Mucosa of descending colon (tissue), 3 donors: ENCODE results near the gene GEMIN2. TPM values are rescaled to one million over a fixed set of nuclear protein-coding genes. Genes with fewer than 3 reads are reported as not detected.
"Not testable (repeated sequence)": the region's sequence is repeated elsewhere in the genome, so short reads cannot be mapped to it uniquely, and the experiment has no call there.

Source experiments
- ATAC-seq: fragments of 200-7000 bp; cut with Tn5 transposase; one replicate; pipeline ENCODE4 v1.9.1; 2020; ENCODE audit warnings: mild to moderate bottlenecking, moderate library complexity
- DNase-seq, 3 donors: peaks; one replicate each; pipeline ENCODE4 v3.0.0-alpha.2; 2020
- H3K36me3 ChIP-seq: fragments of 200-600 bp; one replicate; pipeline ENCODE4 v1.8.0; 2021; ENCODE audit warnings: low read depth, mild to moderate bottlenecking
- H3K4me1 ChIP-seq: fragments of 200-600 bp; one replicate; pipeline ENCODE4 v1.8.0; 2021; ENCODE audit warnings: low read depth, mild to moderate bottlenecking
- H3K4me3 ChIP-seq: fragments of 200-600 bp; one replicate; pipeline ENCODE4 v1.8.0; 2021; ENCODE audit warnings: mild to moderate bottlenecking
- H3K9me3 ChIP-seq: fragments of 200-600 bp; one replicate; pipeline ENCODE4 v1.8.0; 2021; ENCODE audit warnings: mild to moderate bottlenecking
- CTCF ChIP-seq: fragments of 200-600 bp; IDR thresholded peaks from one replicate; pipeline ENCODE4 v1.8.0; 2022; ENCODE audit warnings: antibody characterized with exemption, mild to moderate bottlenecking
- intact Hi-C, 2 donors: fragments of 100-400 bp; cut with DNase I in 1 of 2; cut with micrococcal nuclease in 1 of 2; formaldehyde crosslinking; loops; one replicate each; pipeline versions ENCODE4 v1.11.0 to v1.11.1; 2022; cut with DNase I, micrococcal nuclease
- long read RNA-seq, 2 donors: library from polyadenylated mRNA; unstranded; transcript quantifications; one replicate each; pipeline ENCODE4 v2.0.0, GENCODE V29; 2019 to 2021
- total RNA-seq, 3 donors: library from RNA; stranded (reverse); fragmentation: NEBNext Ultra II Directional in 2 of 3; extraction: Animal tissue kit (Norgen Biotek cat#: 25700) in 2 of 3; gene quantifications; one replicate each; pipeline versions ENCODE4 v1.2.1 to v1.2.4, GENCODE V29; 2021 to 2023
- donor health status: DM: no; HTN: no; CAD: no; lungs with moderate emphysema.
- donor health status: DM: no; HTN: no; CAD: no.
- donor health status: DM: no; HTN: yes; CAD: no.

GEMIN2 gene
- total RNA-seq, result 1 to 10 TPM; 7.9 to 8.2 (median 8.1) TPM
- long read RNA-seq, donor 1, transcript GEMIN2-202 (10 exons, 1,420 nt), result major isoform, 8 of 12 reads
- long read RNA-seq, donor 1, partial matches to known transcripts, result 0 of 12 reads
- long read RNA-seq, donor 1, other reads (novel, unspliced or antisense), result 1 of 12 reads
- long read RNA-seq, donor 2, transcript GEMIN2-202 (10 exons, 1,420 nt), result major isoform, 5 of 9 reads
- long read RNA-seq, donor 2, partial matches to known transcripts, result 0 of 9 reads
- long read RNA-seq, donor 2, other reads (novel, unspliced or antisense), result 3 of 9 reads

GRCh38 chr14:39114073-39114838 lies at the start of gene GEMIN2:
GEMIN2 (plus strand) TSS chr14:39114323; CDS start chr14:39114339, 16 bp downstream.
- no peaks in the 10 kb centered on the region for H3K9me3 ChIP-seq
- intact Hi-C loops, result loop anchor here in 1 of 2 donors (10.0 kb wide), 1 partner anchor 151 kb away; no protein-coding TSS in a partner anchor
- H3K36me3 ChIP-seq, result no peaks in the 10 kb centered on the region
- ATAC-seq (peak; percentile 98), DNase-seq (peak; percentile 94 to 97 (median 95))
- no peak for TF ChIP-seq CTCF
- H3K4me3 ChIP-seq, result peak within 1 kb of the TSS; percentile 39
- H3K4me1 ChIP-seq, result peaks cover 7% of the 10 kb centered on the region

DNA sequence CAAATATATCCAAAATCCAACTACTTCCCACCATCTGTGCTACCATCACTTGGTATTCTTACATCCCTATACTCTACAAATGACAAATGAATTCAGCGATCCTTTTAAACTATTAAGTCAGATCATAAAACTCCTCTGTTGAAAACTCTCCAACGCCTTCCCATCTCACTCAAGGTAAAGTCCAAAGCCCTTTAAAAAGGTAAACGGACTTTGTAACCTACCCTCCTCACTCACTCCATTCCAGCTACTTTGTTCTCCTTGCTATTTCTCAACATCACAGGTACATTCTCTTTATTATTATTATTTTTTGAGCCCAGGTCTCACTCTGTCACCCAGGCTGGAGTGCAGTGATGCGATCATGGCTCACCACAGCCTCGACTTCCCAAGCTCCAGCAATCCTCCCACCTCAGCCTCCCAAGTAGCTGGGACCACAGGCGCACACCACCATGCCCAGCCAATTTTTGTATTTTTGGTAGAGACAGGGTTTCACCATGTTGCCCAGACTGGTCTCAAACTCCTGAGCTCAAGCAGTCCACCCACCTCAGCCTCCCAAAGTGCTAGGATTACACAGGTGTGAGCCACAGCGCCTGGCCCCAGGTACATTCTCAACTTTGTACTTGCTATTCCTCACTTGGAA lies 44.8 kb upstream of the GEMIN2 start:
- intact Hi-C loops, H3K4me1 ChIP-seq, H3K9me3 ChIP-seq, H3K36me3 ChIP-seq, DNase-seq, H3K4me3 ChIP-seq: not testable (repeated sequence)
- ATAC-seq, result peak; percentile 60

DNA sequence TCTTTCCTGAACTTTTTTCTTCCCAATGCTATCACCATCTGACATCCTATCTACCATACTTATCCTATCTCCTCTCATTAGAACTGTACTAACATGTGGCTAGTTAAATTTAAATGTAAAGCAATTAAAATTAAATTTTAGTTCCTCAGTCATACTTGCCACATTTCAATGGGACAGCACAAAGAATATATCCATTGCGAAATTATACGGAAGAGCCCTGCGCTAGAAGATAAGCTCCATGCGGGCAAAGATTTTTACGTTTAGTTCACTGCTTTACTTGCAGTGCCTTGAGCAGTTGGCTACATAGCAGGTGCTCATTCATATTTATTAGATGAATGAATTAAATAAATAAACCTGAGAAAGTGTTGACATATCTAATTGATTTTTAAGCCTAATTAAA lies 44.2 kb upstream of the GEMIN2 start:
- H3K9me3 ChIP-seq, result no peaks in the 10 kb centered on the region
- TF ChIP-seq CTCF, result no peak
- no peak for ATAC-seq

DNA sequence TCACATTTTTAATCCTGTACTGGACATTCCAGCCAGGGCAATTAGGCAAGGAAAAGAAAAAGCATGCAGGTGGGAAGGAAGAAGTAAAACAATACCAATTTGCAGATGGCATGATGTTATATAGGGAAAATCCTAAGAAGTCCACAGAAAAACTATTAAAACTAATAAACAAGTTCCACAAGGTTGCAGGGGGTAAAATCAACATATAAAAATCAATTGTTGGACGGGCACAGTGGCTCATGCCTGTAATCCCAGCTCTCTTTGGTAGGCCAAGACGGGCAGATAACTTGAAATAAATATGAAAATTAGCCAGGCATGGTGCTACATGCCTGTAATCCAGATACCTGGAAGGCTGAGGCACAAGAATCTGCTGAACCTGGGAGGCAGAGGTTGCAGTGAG lies 43.0 kb upstream of the GEMIN2 start:
- DNase-seq (no peak), ATAC-seq (no peak)
- H3K4me3 ChIP-seq, result no peak overlapping the region
- H3K4me1 ChIP-seq, result no peaks in the 10 kb centered on the region
- H3K36me3 ChIP-seq, result no peaks in the 10 kb centered on the region
- intact Hi-C loops, result no loop called here
- H3K9me3 ChIP-seq, result no peaks in the 10 kb centered on the region
- no peak for TF ChIP-seq CTCF

More for the DNA sequence above, 44.2 kb upstream of the GEMIN2 start:
- intact Hi-C loops, result no loop called here
- no peak for DNase-seq
- no peaks in the 10 kb centered on the region for H3K36me3 ChIP-seq
- no peaks in the 10 kb centered on the region for H3K4me1 ChIP-seq
- H3K4me3 ChIP-seq, result no peak overlapping the region

DNA sequence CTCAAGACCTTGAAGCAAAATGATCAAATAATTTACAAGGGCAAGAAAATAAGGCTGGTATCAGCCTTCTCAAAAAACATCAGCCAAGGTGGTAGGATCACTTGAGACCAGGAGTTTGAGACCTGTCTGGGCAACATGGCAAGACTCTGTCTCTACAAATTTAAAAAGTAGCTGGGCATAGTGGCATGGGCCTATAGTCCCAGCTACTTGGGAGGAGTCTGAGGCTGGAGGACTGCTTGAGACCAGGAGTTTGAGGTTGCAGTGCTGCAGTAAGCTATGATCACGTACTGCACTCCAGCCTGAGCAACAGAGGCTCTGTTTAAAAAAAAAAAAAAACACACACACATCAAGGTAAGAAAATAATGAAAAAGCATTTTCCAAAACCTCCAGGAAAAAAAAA lies 33.2 kb upstream of the GEMIN2 start:
- H3K4me1 ChIP-seq, result no peaks in the 10 kb centered on the region
- no peak for ATAC-seq
- no peaks in the 10 kb centered on the region for H3K36me3 ChIP-seq
- TF ChIP-seq CTCF, result no peak
- no peaks in the 10 kb centered on the region for H3K9me3 ChIP-seq
- H3K4me3 ChIP-seq, result no peak overlapping the region
- DNase-seq, result no peak
- intact Hi-C loops, result no loop called here

DNA sequence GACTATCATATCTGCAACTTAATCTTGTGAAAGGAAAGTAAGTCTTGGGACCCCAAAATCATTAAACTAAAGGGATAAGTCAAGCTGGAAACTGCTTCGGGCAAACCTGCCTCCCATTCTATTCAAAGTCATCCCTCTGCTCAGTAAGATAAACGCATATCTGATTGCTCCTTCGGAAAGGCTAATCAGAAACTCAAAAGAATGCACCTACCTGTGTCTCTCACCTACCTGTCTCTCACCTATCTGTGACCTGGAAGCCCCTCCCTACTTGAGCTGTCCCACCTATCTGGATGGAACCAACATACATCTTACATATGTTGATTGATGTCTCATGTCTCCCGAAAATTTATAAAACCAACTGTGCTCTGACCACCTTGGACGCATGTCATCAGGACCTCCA lies 31.0 kb upstream of the GEMIN2 start:
- Histone ChIP-seq H3K4me1 (no peaks in the 10 kb centered on the region), H3K4me3 (no peak overlapping the region), H3K36me3 (no peaks in the 10 kb centered on the region), H3K9me3 (no peaks in the 10 kb centered on the region)
- ATAC-seq, result no peak
- no peak for TF ChIP-seq CTCF
- intact Hi-C loops, result no loop called here
- DNase-seq, result no peak
